OCI-LY7 (cell line): Measurements from ENCODE around the gene ABCA10.

Experiments used
- EZH2phosphoT487 ChIP-seq: fragments of 200-600 bp; sonication (generic); IDR thresholded peaks from 2 replicates; pipeline ENCODE4 v1.6.1; 2018; ENCODE audit warnings: low read depth, borderline replicate concordance, mild to moderate bottlenecking, mixed run types, antibody characterized with exemption, low read length, moderate library complexity, mixed read lengths
- TF ChIP-seq, protein P1 (sequence below): fragments of 200-600 bp; sonication (generic); conservative IDR thresholded peaks from 2 replicates; pipeline ENCODE4 v1.5.1; 2014; ENCODE audit warnings: mild to moderate bottlenecking, antibody characterized with exemption, low read length, moderate library complexity, mixed read lengths

DNA sequence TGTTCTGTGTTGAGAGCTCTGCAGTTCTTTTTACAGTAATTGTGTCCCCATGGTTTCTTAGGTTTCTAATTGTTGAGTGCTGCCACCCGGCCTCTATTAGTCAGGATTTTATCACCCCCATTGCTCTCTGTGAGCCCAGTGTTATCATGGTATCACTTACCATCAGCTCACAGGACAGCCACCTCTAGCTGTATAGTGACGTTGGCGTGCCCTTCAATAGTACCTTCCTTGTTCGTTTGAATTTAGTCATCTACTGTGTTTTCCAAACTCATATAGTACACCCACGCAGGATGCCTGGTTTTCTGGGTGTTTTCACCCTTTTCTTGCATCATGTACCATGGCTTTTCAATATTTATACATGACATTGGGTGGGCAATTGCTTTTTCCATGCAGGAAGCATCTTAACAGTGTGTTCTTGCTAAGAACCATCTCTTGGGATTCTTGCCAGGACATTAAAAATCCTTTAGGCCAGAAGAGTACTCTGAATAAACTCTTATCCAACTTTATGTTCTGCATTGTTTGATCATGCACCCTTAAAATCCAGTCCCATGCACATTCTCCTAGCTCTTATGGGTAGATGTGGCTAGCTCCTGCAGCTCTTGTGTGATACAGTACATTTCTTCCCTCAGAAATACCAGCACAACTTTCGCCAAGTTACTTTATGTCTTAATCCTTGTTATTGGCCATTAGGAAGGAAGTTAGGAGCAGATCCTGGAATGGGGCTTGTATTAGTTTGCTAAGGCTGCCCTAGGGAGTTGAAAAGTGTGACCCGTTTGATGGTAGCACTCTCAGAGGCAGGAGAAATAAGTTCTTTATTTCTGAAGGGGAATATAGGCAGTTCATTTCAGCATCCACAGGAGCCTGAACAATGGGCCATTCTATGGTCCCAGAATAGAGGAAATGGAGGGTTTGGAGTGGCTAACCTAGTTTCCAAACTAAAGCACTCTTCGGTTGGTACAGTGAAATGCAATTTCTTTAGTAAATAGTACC is 11.3 kb upstream of the ABCA10 start:
- TF ChIP-seq, protein P1, sequence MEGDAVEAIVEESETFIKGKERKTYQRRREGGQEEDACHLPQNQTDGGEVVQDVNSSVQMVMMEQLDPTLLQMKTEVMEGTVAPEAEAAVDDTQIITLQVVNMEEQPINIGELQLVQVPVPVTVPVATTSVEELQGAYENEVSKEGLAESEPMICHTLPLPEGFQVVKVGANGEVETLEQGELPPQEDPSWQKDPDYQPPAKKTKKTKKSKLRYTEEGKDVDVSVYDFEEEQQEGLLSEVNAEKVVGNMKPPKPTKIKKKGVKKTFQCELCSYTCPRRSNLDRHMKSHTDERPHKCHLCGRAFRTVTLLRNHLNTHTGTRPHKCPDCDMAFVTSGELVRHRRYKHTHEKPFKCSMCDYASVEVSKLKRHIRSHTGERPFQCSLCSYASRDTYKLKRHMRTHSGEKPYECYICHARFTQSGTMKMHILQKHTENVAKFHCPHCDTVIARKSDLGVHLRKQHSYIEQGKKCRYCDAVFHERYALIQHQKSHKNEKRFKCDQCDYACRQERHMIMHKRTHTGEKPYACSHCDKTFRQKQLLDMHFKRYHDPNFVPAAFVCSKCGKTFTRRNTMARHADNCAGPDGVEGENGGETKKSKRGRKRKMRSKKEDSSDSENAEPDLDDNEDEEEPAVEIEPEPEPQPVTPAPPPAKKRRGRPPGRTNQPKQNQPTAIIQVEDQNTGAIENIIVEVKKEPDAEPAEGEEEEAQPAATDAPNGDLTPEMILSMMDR: no peak
- TF ChIP-seq EZH2phosphoT487: no peak
